Neural cell (in vitro differentiated cells): Measurements from ENCODE around the gene OLFML2B.

Experiments used
- EZH2 ChIP-seq: fragments of 200-600, 300-800 bp; shearing (Covaris generic), sonication (generic); IDR thresholded peaks from 2 replicates; pipeline ENCODE4 v1.6.1; 2014; ENCODE audit warnings: antibody characterized with exemption, low read length, borderline replicate concordance, mild to moderate bottlenecking; ENCODE audit not compliant: insufficient read depth, poor library complexity, severe bottlenecking
- TF ChIP-seq, protein P1 (sequence below): fragments of 450-650 bp; IDR thresholded peaks from 2 replicates; pipeline ENCODE4 v1.5.1; 2014; ENCODE audit warnings: antibody characterized with exemption, mild to moderate bottlenecking, moderate library complexity; ENCODE audit not compliant: poor library complexity, severe bottlenecking

DNA sequence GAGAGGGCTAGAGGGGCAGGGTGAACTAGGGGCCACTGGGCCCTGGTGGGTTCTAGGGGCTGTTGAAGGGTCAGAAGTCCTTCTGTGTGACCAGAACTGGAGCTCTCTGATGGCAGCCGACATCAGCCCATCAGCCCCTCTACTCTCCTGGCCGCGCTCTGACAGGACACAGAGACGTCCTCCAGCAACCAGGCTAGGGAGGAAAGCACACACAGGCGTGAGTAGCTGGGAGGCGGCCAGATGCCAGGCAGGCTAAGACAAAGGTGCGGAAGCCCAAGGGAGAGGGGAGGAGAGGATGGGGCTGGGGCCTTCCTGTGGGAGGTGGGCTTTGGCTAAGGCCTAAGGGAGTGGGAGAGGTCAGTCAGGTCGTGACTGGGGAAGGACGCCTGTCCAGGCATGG is 50.8 kb downstream of the OLFML2B start:
- TF ChIP-seq, protein P1, sequence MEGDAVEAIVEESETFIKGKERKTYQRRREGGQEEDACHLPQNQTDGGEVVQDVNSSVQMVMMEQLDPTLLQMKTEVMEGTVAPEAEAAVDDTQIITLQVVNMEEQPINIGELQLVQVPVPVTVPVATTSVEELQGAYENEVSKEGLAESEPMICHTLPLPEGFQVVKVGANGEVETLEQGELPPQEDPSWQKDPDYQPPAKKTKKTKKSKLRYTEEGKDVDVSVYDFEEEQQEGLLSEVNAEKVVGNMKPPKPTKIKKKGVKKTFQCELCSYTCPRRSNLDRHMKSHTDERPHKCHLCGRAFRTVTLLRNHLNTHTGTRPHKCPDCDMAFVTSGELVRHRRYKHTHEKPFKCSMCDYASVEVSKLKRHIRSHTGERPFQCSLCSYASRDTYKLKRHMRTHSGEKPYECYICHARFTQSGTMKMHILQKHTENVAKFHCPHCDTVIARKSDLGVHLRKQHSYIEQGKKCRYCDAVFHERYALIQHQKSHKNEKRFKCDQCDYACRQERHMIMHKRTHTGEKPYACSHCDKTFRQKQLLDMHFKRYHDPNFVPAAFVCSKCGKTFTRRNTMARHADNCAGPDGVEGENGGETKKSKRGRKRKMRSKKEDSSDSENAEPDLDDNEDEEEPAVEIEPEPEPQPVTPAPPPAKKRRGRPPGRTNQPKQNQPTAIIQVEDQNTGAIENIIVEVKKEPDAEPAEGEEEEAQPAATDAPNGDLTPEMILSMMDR, result no peak
- TF ChIP-seq EZH2, result no peak
